HG02571 (cell line): ENCODE data around the gene ANTXR2.

Source experiments
- ATAC-seq: cut with Tn5 transposase; IDR thresholded peaks from one replicate; pipeline ENCODE4 v1.9.1; 2021; ENCODE audit warnings: mild to moderate bottlenecking, moderate library complexity; ENCODE audit not compliant: unreplicated experiment

ANTXR2 gene

GRCh38 chr4:79877511-79877910 is 195.5 kb downstream of the ANTXR2 start:
- no peak for ATAC-seq

GRCh38 chr4:79875344-79875899 is 197.6 kb downstream of the ANTXR2 start:
- no peak for ATAC-seq

DNA sequence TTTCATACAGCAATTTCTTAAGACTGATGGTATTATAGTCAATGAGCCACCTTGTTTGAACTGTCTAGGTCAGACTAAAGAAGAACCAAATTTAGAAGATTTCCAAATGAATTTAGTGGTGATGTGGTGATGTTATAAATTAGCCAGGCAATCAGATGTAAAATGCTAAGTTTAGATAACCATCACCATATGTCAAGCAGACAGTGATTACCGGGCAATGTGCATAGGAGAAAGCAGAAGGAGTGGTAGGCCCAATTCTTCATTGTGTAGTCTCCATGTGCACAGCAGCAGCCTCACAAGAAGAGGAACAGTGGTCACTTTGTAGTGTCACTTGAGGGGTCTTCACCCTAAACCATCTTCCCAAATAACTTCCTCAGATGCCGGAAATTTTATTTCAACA is 198.8 kb downstream of the ANTXR2 start:
- ATAC-seq = no peak

DNA sequence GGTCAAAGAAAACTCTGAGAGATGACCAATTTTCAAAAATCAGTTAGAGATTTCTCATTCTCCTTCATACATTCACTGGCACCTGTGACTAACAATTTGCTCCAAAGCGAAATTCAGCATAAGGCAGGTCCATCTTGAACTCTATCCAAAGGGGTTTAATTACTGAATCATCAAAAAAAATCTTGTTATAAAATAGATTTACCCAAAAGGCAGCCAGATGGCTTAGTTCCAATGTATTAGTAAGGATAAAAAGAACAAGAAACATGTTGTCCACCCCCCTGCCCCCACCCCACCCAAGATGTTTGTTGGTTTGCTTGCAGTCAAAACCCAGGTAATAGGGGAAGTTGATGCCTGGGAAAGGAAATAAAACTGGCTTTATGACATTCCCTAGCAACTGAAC is 200.3 kb downstream of the ANTXR2 start:
- ATAC-seq = no peak

DNA sequence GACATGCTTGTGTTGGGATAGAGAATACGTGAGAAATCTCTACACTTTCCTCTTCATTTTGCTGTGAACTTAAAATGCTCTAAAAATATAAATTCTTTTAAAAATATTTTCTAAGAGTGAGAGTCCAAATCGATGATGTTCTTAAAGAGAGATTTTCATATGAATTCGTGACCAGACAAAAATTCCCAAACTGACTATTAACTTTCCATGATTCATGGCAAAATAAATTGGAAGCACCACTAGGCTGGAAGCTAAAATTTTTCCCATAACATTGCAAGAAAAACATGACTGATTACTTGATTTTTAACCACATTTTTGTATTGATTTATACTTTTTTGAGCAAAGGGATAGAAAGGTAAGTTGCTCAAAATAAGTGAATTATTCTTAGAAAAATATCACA is 201.1 kb downstream of the ANTXR2 start:
- no peak for ATAC-seq

DNA sequence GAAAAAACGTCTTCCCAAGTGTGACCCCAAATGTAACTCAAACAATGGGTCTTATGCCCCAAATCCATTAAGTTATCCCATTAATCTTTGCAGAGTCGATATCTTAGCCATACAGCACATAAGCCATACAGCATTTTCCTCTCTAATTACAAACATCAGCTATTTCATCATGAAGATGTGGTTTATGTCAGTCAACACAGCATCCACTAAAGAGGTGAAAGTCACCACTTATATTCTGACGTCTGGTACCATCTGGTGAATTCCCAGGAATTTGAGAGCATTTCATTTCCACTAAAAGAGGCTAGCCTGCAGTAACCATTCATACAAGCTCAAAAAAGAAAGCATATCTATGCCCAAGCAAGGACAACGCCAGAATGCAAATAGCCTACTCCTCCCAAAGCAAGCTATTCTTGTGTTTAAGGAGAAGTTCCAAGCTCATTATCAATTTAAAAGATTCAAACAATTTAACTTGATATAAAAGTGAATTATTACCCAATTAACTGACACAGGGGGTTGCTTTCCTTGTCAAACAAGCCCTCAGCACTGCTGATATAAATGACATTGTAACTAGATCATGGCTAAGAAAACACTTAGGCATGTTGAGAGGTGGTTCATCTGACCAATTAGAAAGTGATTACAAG is 203.3 kb downstream of the ANTXR2 start:
- ATAC-seq = no peak

- ATAC-seq = no peak
Measured at GRCh38 chr4:79865201-79865597, 207.8 kb downstream of the ANTXR2 start.

- no peak for ATAC-seq
Measured at GRCh38 chr4:79864500-79865200, 208.4 kb downstream of the ANTXR2 start.

- no peak for ATAC-seq
Measured at GRCh38 chr4:79863333-79863732, 209.7 kb downstream of the ANTXR2 start.

DNA sequence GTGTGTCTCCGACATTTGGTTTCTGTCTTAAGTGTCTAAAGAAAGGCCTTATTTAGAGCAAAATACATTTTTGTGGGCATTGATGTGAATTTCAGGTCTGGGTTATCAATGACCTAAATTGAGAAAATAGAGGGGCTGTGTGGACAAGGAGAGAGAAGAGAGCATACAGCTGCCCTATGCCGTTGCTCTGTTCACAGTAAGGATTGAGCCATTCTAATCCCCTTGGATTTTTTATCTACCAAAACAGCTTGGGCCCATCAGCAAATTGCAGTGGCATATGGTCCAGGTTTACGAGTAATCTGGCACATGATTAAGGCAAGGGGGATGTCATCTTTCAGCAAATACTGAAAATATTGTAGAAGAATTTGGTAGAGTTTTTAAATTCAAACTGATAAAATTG is 210.2 kb downstream of the ANTXR2 start:
- no peak for ATAC-seq

DNA sequence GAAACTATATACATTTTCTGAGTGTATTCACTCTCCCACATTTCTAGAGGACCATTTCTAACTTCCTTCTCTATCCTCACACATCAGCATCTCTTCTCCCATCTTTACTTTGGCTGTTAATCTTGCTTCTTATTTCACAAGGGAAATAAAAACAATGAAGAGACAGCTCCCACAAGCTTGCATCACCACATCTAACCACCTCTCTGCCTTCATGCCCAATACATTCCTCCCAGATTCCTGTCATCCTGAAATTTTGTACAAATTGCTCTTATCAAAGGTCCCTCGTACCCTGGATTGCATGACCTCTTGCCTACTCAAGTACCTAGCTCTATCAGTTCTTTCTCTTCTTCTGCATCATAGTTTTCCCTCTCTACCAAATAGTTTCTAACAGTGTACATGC is 215.2 kb downstream of the ANTXR2 start:
- ATAC-seq = no peak

- ATAC-seq = no peak
Measured at GRCh38 chr4:79856196-79856595, 216.8 kb downstream of the ANTXR2 start.

- ATAC-seq = no peak
Measured at GRCh38 chr4:79854856-79855502, 218.1 kb downstream of the ANTXR2 start.

DNA sequence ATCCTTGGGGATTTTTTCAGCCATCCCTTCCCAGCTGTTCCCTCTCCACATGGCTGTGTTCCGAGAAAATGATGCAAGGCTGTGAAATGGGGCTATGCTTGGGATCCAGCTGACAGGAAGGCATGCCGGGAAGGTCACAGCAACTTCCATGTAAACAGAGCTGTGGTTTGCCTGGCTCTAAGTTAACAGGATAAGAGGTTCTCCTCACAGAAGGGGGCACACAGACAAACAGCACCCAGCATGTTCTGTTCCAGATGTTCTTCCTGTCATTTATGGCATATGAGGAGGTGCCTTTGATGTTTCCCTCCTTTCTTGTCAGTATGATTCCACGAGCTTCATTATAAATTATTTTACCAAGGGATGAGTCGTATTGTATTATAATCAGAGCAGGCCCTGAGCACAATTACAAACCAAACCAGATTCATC is 220.7 kb downstream of the ANTXR2 start:
- ATAC-seq = no peak

GRCh38 chr4:79851625-79852304 is 221.3 kb downstream of the ANTXR2 start:
- no peak for ATAC-seq
